ENCODE results near the gene ZBTB12.
"Not testable (repeated sequence)": the region's sequence is repeated elsewhere in the genome, so short reads cannot be mapped to it uniquely, and the experiment has no call there.

The ZBTB12 gene

GRCh38 chr6:31935021-31935420 lies 33.1 kb upstream of the ZBTB12 start:
- Mint-ChIP-seq H3K36me3 (ENCODE audit: insufficient read depth) (no peaks in the 10 kb centered on the region), H3K27me3 (peaks cover 15% of the 10 kb centered on the region), H3K9me3 (no peaks in the 10 kb centered on the region), H3K27ac (ENCODE audit: low read depth) (no peak overlapping the region), H3K4me3 (no peak overlapping the region), H3K4me1 (no peaks in the 10 kb centered on the region)
- no peak for ATAC-seq (replicated peaks; ENCODE audit: extremely low read depth, poor library complexity, severe bottlenecking)
- no peak for DNase-seq (ENCODE audit: low spot score in 2 of 2)

DNA sequence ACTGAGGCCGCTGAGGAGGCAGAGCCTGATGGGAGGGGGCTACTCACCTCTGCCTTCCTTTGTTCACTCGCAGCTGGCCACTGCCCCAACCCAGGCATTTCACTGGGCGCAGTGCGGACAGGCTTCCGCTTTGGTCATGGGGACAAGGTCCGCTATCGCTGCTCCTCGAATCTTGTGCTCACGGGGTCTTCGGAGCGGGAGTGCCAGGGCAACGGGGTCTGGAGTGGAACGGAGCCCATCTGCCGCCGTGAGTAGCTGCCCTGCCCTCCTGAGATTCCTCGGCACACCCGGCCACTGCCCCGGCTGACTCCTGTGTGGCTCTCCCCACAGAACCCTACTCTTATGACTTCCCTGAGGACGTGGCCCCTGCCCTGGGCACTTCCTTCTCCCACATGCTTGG lies 31.7 kb upstream of the ZBTB12 start:
- no peak for DNase-seq (ENCODE audit: low spot score in 2 of 2)
- peaks cover 15% of the 10 kb centered on the region for H3K27me3 Mint-ChIP-seq
- H3K36me3 Mint-ChIP-seq (ENCODE audit: insufficient read depth) = no peaks in the 10 kb centered on the region

DNA sequence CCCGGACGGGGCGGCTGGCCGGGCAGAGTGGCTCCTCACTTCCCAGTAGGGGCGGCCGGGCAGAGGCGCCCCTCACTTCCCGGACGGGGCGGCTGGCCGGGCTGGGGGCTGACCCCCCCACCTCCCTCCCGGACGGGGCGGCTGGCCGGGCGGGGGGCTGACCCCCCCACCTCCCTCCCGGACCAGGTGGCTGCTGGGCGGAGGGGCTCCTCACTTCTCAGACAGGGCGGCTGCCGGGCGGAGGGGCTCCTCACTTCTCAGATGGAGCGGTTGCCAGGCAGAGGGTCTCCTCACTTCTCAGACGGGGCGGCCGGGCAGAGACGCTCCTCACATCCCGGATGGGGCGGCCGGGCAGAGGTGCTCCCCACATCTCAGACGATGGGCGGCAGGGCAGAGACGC lies 30.3 kb upstream of the ZBTB12 start:
- H3K9me3 Mint-ChIP-seq; ATAC-seq (replicated peaks; ENCODE audit: extremely low read depth, poor library complexity, severe bottlenecking); H3K4me3 Mint-ChIP-seq; H3K27ac Mint-ChIP-seq (ENCODE audit: low read depth); H3K36me3 Mint-ChIP-seq (ENCODE audit: insufficient read depth); DNase-seq (ENCODE audit: low spot score in 2 of 2); H3K4me1 Mint-ChIP-seq: not testable (repeated sequence)
- peaks cover 15% of the 10 kb centered on the region for H3K27me3 Mint-ChIP-seq

More for the DNA sequence above, 31.7 kb upstream of the ZBTB12 start:
- H3K9me3 Mint-ChIP-seq = no peaks in the 10 kb centered on the region
- no peak for ATAC-seq (replicated peaks; ENCODE audit: extremely low read depth, poor library complexity, severe bottlenecking)
- no peak overlapping the region for H3K4me3 Mint-ChIP-seq
- H3K27ac Mint-ChIP-seq (ENCODE audit: low read depth) = no peak overlapping the region
- H3K4me1 Mint-ChIP-seq = no peaks in the 10 kb centered on the region

GRCh38 chr6:31930962-31931361 lies 29.1 kb upstream of the ZBTB12 start:
- ATAC-seq (replicated peaks; ENCODE audit: extremely low read depth, poor library complexity, severe bottlenecking) (no peak), DNase-seq (ENCODE audit: low spot score in 2 of 2) (no peak)
- H3K9me3 Mint-ChIP-seq = no peaks in the 10 kb centered on the region
- H3K4me3 Mint-ChIP-seq = no peak overlapping the region
- peaks cover 15% of the 10 kb centered on the region for H3K27me3 Mint-ChIP-seq
- H3K27ac Mint-ChIP-seq (ENCODE audit: low read depth) = no peak overlapping the region
- H3K4me1 Mint-ChIP-seq = no peaks in the 10 kb centered on the region
- H3K36me3 Mint-ChIP-seq (ENCODE audit: insufficient read depth) = no peaks in the 10 kb centered on the region

DNA sequence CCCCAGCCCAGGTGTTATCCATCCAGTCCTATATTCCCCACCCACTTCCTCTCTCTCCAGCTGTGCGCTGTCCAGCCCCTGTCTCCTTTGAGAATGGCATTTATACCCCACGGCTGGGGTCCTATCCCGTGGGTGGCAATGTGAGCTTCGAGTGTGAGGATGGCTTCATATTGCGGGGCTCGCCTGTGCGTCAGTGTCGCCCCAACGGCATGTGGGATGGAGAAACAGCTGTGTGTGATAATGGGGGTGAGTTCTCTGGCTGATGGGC lies 26.7 kb upstream of the ZBTB12 start:
- Mint-ChIP-seq H3K27ac (ENCODE audit: low read depth) (no peak overlapping the region), H3K27me3 (peaks cover 9% of the 10 kb centered on the region), H3K4me1 (no peaks in the 10 kb centered on the region), H3K36me3 (ENCODE audit: insufficient read depth) (no peaks in the 10 kb centered on the region), H3K4me3 (no peak overlapping the region), H3K9me3 (no peaks in the 10 kb centered on the region)
- no peak for DNase-seq (ENCODE audit: low spot score in 2 of 2)
- ATAC-seq (replicated peaks; ENCODE audit: extremely low read depth, poor library complexity, severe bottlenecking) = no peak

DNA sequence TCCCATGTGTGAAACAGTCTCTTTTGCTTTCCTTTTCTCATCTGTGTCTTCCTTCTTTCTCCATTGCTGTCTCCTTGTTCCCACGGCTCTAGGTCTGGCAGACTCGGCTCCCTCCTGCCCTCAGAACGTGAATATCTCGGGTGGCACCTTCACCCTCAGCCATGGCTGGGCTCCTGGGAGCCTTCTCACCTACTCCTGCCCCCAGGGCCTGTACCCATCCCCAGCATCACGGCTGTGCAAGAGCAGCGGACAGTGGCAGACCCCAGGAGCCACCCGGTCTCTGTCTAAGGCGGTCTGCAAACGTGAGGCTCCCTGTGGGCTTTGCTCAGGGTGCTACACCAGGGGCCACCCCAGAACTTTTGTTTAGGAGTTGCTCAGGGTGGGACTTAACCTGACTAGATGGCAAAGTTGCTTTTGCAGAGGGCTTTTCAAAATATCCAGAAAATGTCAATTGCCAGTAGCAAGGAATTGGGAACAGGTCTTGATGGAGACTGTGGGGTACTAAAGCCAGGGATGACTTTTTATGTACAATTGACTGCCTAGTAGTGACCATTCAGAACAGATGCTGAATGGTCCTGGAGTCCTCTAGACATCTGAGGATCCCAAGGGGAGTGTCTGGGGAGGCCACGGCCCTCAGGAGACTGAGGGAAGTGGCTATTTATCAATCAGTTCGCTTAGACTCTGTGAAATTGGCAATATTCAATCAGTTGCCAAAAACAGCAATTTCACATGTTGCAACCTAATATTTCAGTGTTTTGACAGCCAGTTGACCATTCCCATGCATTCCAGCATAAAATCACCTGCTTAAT lies 26.2 kb upstream of the ZBTB12 start:
- no peak for DNase-seq (ENCODE audit: low spot score in 2 of 2)
- Mint-ChIP-seq H3K4me3 (no peak overlapping the region), H3K4me1 (no peaks in the 10 kb centered on the region), H3K27me3 (peaks cover 3% of the 10 kb centered on the region), H3K27ac (ENCODE audit: low read depth) (no peak overlapping the region), H3K36me3 (ENCODE audit: insufficient read depth) (no peaks in the 10 kb centered on the region), H3K9me3 (no peaks in the 10 kb centered on the region)
- ATAC-seq (replicated peaks; ENCODE audit: extremely low read depth, poor library complexity, severe bottlenecking) = no peak

DNA sequence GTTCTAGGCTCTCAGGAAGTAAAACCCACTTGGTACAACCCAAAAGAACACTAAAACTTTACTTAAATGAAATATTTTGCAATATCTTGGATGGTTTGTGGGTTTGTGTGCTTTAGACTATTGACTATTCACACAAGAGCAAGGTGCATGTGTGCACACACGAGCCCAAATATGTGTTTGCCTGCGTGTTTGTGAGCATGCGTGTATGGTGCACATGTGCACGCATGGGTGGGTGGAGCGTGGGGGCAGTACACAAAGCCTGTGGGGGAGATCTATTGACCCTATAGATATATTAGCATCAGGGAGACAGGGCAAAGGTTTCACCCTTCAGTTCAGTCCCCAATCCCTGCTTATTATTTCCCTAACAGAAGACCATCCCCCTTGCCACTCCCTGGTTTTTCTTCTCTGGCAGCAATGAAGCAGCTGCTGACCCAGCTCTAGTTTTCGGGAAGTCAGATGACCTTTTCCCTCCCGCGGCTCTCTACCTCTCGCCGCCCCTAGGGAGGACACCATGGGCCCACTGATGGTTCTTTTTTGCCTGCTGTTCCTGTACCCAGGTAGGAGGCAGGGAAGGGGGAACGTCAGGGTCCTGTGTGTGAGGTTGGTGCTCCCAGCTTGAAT lies 25.5 kb upstream of the ZBTB12 start, which contains the start of gene C2:
TSS of gene C2 (plus strand) at position 476 of the 621 bp plus-strand sequence. CDS start at position 512, 36 bp downstream.
- Mint-ChIP-seq H3K36me3 (ENCODE audit: insufficient read depth) (no peaks in the 10 kb centered on the region), H3K27me3 (no peaks in the 10 kb centered on the region), H3K27ac (ENCODE audit: low read depth) (no peak within 1 kb of the TSS), H3K4me3 (no peak within 1 kb of the TSS), H3K9me3 (no peaks in the 10 kb centered on the region), H3K4me1 (no peaks in the 10 kb centered on the region)
- no peak for ATAC-seq (replicated peaks; ENCODE audit: extremely low read depth, poor library complexity, severe bottlenecking)
- no peak for DNase-seq (ENCODE audit: low spot score in 2 of 2)

DNA sequence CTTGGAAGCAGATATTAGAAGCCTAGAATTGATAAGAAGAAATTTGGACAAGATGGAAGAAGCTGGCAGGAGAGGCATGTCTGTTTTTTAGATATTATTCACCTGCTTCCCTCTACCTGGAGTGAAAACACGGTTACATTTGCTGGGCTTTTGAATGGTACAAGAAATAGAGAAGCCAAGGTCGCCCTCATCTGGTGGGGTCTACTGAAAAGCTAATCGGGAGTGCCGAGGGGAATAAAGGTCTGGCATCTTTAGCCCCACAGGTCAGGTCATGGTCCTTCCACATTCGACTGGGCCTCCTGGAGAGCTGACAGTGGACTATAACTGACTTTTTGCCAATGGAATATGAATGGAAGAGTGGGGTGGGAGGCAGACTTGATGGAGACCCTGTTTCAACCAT lies 21.1 kb upstream of the ZBTB12 start:
- H3K27ac Mint-ChIP-seq (ENCODE audit: low read depth) = no peak overlapping the region
- no peaks in the 10 kb centered on the region for H3K4me1 Mint-ChIP-seq
- no peaks in the 10 kb centered on the region for H3K9me3 Mint-ChIP-seq
- no peaks in the 10 kb centered on the region for H3K36me3 Mint-ChIP-seq (ENCODE audit: insufficient read depth)
- H3K27me3 Mint-ChIP-seq = no peaks in the 10 kb centered on the region
- H3K4me3 Mint-ChIP-seq = no peak overlapping the region
- no peak for ATAC-seq (replicated peaks; ENCODE audit: extremely low read depth, poor library complexity, severe bottlenecking)
- DNase-seq (ENCODE audit: low spot score in 2 of 2) = no peak

DNA sequence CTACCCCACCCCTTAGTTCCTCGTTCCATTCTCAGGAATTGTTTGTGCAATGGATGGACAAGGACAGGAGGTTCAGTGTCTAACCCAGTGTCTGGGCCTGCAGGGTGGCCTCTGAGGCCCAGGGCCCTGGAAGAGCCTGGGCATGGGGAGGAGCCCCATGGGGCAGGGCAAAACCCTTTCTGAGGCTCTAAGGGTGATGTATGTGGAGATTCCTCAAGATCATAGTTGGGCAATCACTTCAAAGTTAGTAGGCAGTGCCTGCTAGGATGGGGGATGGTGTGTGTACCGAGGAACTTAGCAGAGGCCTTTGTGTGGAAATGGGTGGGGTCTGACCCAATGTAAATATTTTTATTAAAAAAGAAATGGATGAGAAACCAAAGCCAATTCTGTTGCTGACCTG lies 18.9 kb upstream of the ZBTB12 start:
- Mint-ChIP-seq H3K36me3 (ENCODE audit: insufficient read depth) (no peaks in the 10 kb centered on the region), H3K27me3 (peaks cover 5% of the 10 kb centered on the region), H3K9me3 (no peaks in the 10 kb centered on the region), H3K27ac (ENCODE audit: low read depth) (no peak overlapping the region), H3K4me3 (no peak overlapping the region), H3K4me1 (no peaks in the 10 kb centered on the region)
- ATAC-seq (replicated peaks; ENCODE audit: extremely low read depth, poor library complexity, severe bottlenecking) (no peak), DNase-seq (ENCODE audit: low spot score in 2 of 2) (no peak)

DNA sequence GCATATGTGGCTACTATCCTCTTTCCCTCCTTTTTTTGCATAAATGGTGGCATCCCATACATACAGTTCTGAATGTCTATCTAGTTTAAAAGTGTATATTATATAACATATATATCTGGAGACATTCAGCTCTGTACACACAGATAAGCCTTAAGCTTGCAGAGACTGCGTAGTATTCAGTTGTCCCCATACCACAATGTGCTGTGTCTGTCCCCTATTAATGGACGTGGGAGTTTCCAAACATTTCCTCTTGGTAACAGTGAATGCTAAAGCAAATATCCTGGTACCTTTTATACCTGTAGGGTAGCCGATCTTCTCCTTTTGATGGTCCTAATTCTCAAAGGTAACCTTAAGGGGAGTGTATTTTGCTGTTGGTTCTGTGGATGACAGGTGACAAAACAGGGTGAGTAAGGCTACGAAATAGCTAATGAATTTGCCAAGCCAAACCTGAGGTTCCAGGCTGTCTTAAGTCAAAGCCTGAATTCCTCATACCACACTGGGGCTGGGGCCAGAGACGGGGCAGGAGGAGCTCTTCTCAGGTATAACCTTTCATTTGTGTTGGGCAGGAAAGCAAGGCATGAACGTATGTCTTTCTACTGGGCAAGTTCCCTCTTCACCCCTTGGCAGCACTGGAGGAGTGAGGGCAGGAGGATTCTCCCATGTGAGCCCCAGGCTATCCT lies 17.9 kb upstream of the ZBTB12 start:
- Mint-ChIP-seq H3K27ac (ENCODE audit: low read depth) (no peak overlapping the region), H3K9me3 (no peaks in the 10 kb centered on the region), H3K27me3 (peaks cover 16% of the 10 kb centered on the region), H3K4me3 (no peak overlapping the region), H3K4me1 (no peaks in the 10 kb centered on the region), H3K36me3 (ENCODE audit: insufficient read depth) (no peaks in the 10 kb centered on the region)
- ATAC-seq (replicated peaks; ENCODE audit: extremely low read depth, poor library complexity, severe bottlenecking) (no peak), DNase-seq (ENCODE audit: low spot score in 2 of 2) (no peak)

GRCh38 chr6:31918069-31918720 lies 16.3 kb upstream of the ZBTB12 start:
- ATAC-seq (replicated peaks; ENCODE audit: extremely low read depth, poor library complexity, severe bottlenecking) (no peak), DNase-seq (ENCODE audit: low spot score in 2 of 2) (no peak)
- Mint-ChIP-seq H3K4me3 (no peak overlapping the region), H3K4me1 (no peaks in the 10 kb centered on the region), H3K27me3 (peaks cover 17% of the 10 kb centered on the region), H3K9me3 (no peaks in the 10 kb centered on the region), H3K27ac (ENCODE audit: low read depth) (no peak overlapping the region), H3K36me3 (ENCODE audit: insufficient read depth) (no peaks in the 10 kb centered on the region)

DNA sequence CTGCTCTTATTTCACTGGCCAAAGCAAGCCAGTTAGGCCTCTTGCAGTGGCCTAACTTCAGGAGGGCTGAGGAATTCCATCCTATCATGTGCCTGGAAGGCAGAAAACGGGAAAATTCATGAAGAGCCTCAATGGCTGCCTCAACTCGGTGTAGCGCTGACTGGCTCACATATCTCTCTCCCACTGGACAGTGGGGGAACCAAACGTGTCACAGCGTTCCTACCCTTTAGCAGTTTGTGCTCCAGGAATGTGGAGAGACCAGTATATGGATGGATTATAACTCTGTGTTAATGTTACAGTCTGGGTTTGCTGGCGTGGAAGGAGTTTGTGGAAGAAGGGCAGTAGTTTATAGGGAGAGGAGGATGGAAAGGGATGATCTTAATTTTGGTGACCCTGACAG lies 13.9 kb upstream of the ZBTB12 start:
- Mint-ChIP-seq H3K4me3 (no peak overlapping the region), H3K27me3 (peaks cover 27% of the 10 kb centered on the region), H3K4me1 (no peaks in the 10 kb centered on the region), H3K9me3 (no peaks in the 10 kb centered on the region), H3K36me3 (ENCODE audit: insufficient read depth) (no peaks in the 10 kb centered on the region), H3K27ac (ENCODE audit: low read depth) (no peak overlapping the region)
- DNase-seq (ENCODE audit: low spot score in 2 of 2) (no peak), ATAC-seq (replicated peaks; ENCODE audit: extremely low read depth, poor library complexity, severe bottlenecking) (no peak)
